ENCODE measurements around the gene PARVA.
A peak's percentile ranks its signal among the peaks of the same experiment; 100 is the strongest.

The PARVA gene

GRCh38 chr11:12526789-12527188 lies 149.4 kb downstream of the PARVA start:
- peak; percentile 65 for DNase-seq (ENCODE audit: low spot score)

- DNase-seq (ENCODE audit: low spot score) = no peak
Measured at GRCh38 chr11:12528487-12528886, 151.1 kb downstream of the PARVA start.

- DNase-seq (ENCODE audit: low spot score) = no peak
Measured at GRCh38 chr11:12529041-12529440, 151.7 kb downstream of the PARVA start.

GRCh38 chr11:12529793-12530192 lies 152.4 kb downstream of the PARVA start:
- DNase-seq (ENCODE audit: low spot score) = no peak

GRCh38 chr11:12531020-12531419 lies 153.6 kb downstream of the PARVA start:
- DNase-seq (ENCODE audit: low spot score) = no peak

GRCh38 chr11:12531681-12532080 lies 154.3 kb downstream of the PARVA start:
- no peak for DNase-seq (ENCODE audit: low spot score)

GRCh38 chr11:12532580-12532979 lies 155.2 kb downstream of the PARVA start:
- no peak for DNase-seq (ENCODE audit: low spot score)

- no peak for DNase-seq (ENCODE audit: low spot score)
Measured at GRCh38 chr11:12534549-12534948, 157.2 kb downstream of the PARVA start.

GRCh38 chr11:12535321-12535720 lies 157.9 kb downstream of the PARVA start:
- no peak for DNase-seq (ENCODE audit: low spot score)

GRCh38 chr11:12536566-12536965 lies 159.2 kb downstream of the PARVA start:
- DNase-seq (ENCODE audit: low spot score) = no peak

GRCh38 chr11:12537778-12538401 lies 160.5 kb downstream of the PARVA start:
- DNase-seq (ENCODE audit: low spot score) = peak; percentile 23

GRCh38 chr11:12538889-12539421 lies 161.6 kb downstream of the PARVA start:
- no peak for DNase-seq (ENCODE audit: low spot score)

- DNase-seq (ENCODE audit: low spot score) = peak; percentile 76
Measured at GRCh38 chr11:12539572-12539971, 162.2 kb downstream of the PARVA start.

- no peak for DNase-seq (ENCODE audit: low spot score)
Measured at GRCh38 chr11:12540075-12540680, 162.8 kb downstream of the PARVA start.

- DNase-seq (ENCODE audit: low spot score) = peak; percentile 81
Measured at GRCh38 chr11:12540913-12541582, 163.7 kb downstream of the PARVA start.

- no peak for DNase-seq (ENCODE audit: low spot score)
Measured at GRCh38 chr11:12541583-12542151, 164.3 kb downstream of the PARVA start.

- DNase-seq (ENCODE audit: low spot score) = no peak
Measured at GRCh38 chr11:12542186-12542935, 165.0 kb downstream of the PARVA start.

- DNase-seq (ENCODE audit: low spot score) = no peak
Measured at GRCh38 chr11:12543596-12544415, 166.4 kb downstream of the PARVA start.

GRCh38 chr11:12544986-12545775 lies 167.8 kb downstream of the PARVA start:
- no peak for DNase-seq (ENCODE audit: low spot score)

- DNase-seq (ENCODE audit: low spot score) = no peak
Measured at GRCh38 chr11:12546122-12546521, 168.8 kb downstream of the PARVA start.
